Colonic mucosa (tissue), 4 donors: ENCODE data around the gene GUCA1C. TPM values are rescaled to one million over a fixed set of nuclear protein-coding genes. Genes with fewer than 3 reads are reported as not detected.

ENCODE experiments used
- DNase-seq: peaks from one replicate; pipeline ENCODE4 v3.0.0-alpha.2; 2020
- H3K27ac ChIP-seq: fragments of 200-600 bp; one replicate; pipeline ENCODE4 v1.8.0; 2021
- H3K27me3 ChIP-seq: fragments of 200-600 bp; one replicate; pipeline ENCODE4 v1.8.0; 2021
- H3K36me3 ChIP-seq: fragments of 200-600 bp; one replicate; pipeline ENCODE4 v1.8.0; 2021
- H3K4me1 ChIP-seq: fragments of 200-600 bp; one replicate; pipeline ENCODE4 v1.8.0; 2021; ENCODE audit warnings: mild to moderate bottlenecking
- H3K4me3 ChIP-seq: fragments of 200-600 bp; one replicate; pipeline ENCODE4 v1.8.0; 2021
- H3K9ac ChIP-seq, 2 donors: one replicate each; pipeline ENCODE4 v1.7.0; 2013; ENCODE audit warnings: control low read depth in 2 of 2, low read depth in 2 of 2, low read length in 2 of 2
- H3K9me3 ChIP-seq: fragments of 200-600 bp; one replicate; pipeline ENCODE4 v1.8.0; 2021
- intact Hi-C: fragments of 100-400 bp; cut with DNase I; formaldehyde crosslinking; loops from one replicate; pipeline ENCODE4 v1.14.1; 2022
- total RNA-seq, 2 donors: library from RNA; stranded (reverse); fragmentation: NEBNext Ultra II Directional in 1 of 2; extraction: Animal tissue kit (Norgen Biotek cat#: 25700) in 1 of 2; gene quantifications; one replicate each; pipeline ENCODE4 v1.2.1, GENCODE V29; 2021
- TF ChIP-seq, protein P1 (sequence below): fragments of 200-600 bp; IDR thresholded peaks from one replicate; pipeline ENCODE4 v1.8.0; 2022; ENCODE audit warnings: antibody characterized with exemption, mild to moderate bottlenecking
- donor health status: healthy.
- donor health status: DM: no; HTN: no; CAD: no.
- donor health status: DM: no; HTN: no; CAD: no.

GUCA1C gene
- total RNA-seq, 2 donors from 2014 or later, result not detected

GRCh38 chr3:108907194-108907593 lies 46.5 kb downstream of the GUCA1C start:
- Histone ChIP-seq H3K27me3 (no peaks in the 10 kb centered on the region), H3K9me3 (no peaks in the 10 kb centered on the region), H3K4me1 (no peaks in the 10 kb centered on the region), H3K9ac (no peak overlapping the region), H3K27ac (no peak overlapping the region), H3K36me3 (no peaks in the 10 kb centered on the region), H3K4me3 (no peak overlapping the region)
- no peak for DNase-seq
- TF ChIP-seq, protein P1, sequence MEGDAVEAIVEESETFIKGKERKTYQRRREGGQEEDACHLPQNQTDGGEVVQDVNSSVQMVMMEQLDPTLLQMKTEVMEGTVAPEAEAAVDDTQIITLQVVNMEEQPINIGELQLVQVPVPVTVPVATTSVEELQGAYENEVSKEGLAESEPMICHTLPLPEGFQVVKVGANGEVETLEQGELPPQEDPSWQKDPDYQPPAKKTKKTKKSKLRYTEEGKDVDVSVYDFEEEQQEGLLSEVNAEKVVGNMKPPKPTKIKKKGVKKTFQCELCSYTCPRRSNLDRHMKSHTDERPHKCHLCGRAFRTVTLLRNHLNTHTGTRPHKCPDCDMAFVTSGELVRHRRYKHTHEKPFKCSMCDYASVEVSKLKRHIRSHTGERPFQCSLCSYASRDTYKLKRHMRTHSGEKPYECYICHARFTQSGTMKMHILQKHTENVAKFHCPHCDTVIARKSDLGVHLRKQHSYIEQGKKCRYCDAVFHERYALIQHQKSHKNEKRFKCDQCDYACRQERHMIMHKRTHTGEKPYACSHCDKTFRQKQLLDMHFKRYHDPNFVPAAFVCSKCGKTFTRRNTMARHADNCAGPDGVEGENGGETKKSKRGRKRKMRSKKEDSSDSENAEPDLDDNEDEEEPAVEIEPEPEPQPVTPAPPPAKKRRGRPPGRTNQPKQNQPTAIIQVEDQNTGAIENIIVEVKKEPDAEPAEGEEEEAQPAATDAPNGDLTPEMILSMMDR, result no peak
- intact Hi-C loops, result no loop called here

DNA sequence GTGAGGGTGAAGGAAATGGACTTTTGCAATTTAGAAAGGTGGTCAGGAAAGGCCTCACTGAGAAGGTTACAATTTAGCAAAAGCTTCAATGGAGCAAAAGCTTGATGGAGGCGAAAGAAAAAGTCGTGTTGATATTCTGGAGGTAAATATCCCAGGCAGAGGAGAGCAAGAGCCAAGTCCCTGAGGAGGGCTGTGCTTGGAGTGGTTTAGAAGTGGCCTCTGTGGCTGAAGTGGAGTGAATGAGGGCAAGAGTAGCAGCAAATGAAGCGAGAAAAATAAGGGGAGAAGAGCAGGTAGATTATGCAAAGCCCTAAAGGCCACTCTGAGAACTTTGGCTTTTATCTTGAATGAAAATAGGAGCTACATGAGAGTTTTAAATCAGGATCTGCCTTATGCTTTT lies 54.1 kb downstream of the GUCA1C start:
- intact Hi-C loops, result no loop called here
- TF ChIP-seq, protein P1, result no peak
- Histone ChIP-seq H3K4me3 (no peak overlapping the region), H3K9me3 (no peaks in the 10 kb centered on the region), H3K9ac (no peak overlapping the region), H3K27ac (no peak overlapping the region), H3K27me3 (no peaks in the 10 kb centered on the region), H3K4me1 (no peaks in the 10 kb centered on the region), H3K36me3 (no peaks in the 10 kb centered on the region)
- no peak for DNase-seq

- intact Hi-C loops, result no loop called here
- Histone ChIP-seq H3K9me3 (no peaks in the 10 kb centered on the region), H3K27ac (no peak overlapping the region), H3K9ac (no peak overlapping the region), H3K4me1 (no peaks in the 10 kb centered on the region), H3K27me3 (no peaks in the 10 kb centered on the region), H3K36me3 (no peaks in the 10 kb centered on the region), H3K4me3 (no peak overlapping the region)
- TF ChIP-seq, protein P1, result no peak
- DNase-seq, result no peak
Observed at GRCh38 chr3:108897883-108898282, 55.8 kb downstream of the GUCA1C start.

DNA sequence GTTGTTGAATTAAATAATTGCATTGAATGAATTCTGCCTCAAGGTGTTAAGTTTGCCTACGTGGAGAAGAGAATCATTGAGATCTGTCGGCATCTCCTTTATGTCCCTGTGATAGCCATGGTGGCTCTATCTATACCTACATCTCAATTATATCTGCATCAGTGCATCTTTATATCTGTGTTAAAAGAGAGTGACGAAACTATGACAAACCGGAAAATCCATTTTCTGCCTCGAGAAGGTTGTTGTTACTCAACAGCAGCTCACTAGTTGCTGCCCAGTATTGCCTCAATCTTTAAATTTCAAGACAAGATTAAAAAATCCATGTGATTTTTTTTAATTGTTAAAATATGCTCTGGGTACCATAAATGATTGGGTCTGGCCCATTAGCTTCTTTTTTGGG lies 58.7 kb downstream of the GUCA1C start:
- TF ChIP-seq, protein P1, result no peak
- no peak for DNase-seq
- Histone ChIP-seq H3K9ac (no peak overlapping the region), H3K9me3 (no peaks in the 10 kb centered on the region), H3K4me1 (no peaks in the 10 kb centered on the region), H3K36me3 (no peaks in the 10 kb centered on the region), H3K27ac (no peak overlapping the region), H3K27me3 (no peaks in the 10 kb centered on the region), H3K4me3 (no peak overlapping the region)
- intact Hi-C loops, result no loop called here

GRCh38 chr3:108891833-108892232 lies 61.8 kb downstream of the GUCA1C start:
- Histone ChIP-seq H3K4me3 (no peak overlapping the region), H3K9ac (no peak overlapping the region), H3K36me3 (no peaks in the 10 kb centered on the region), H3K9me3 (no peaks in the 10 kb centered on the region), H3K4me1 (no peaks in the 10 kb centered on the region), H3K27me3 (no peaks in the 10 kb centered on the region), H3K27ac (no peak overlapping the region)
- TF ChIP-seq, protein P1, result no peak
- intact Hi-C loops, result no loop called here
- DNase-seq, result no peak

- no peaks in the 10 kb centered on the region for H3K36me3 ChIP-seq
- no peak overlapping the region for H3K27ac ChIP-seq
- H3K9me3 ChIP-seq, result no peaks in the 10 kb centered on the region
- TF ChIP-seq, protein P1, result no peak
- no peak overlapping the region for H3K9ac ChIP-seq
- DNase-seq, result no peak
- intact Hi-C loops, result no loop called here
- no peak overlapping the region for H3K4me3 ChIP-seq
- no peaks in the 10 kb centered on the region for H3K27me3 ChIP-seq
- H3K4me1 ChIP-seq, result no peaks in the 10 kb centered on the region
Observed at GRCh38 chr3:108887777-108888176, 65.9 kb downstream of the GUCA1C start.
